GM12878 (cell line): ENCODE data around the gene HMGB4. TPM values are rescaled to one million over a fixed set of nuclear protein-coding genes. Genes with fewer than 3 reads are reported as not detected.

Experiments used
- ATAC-seq: fragments of 200-7000 bp; cut with Tn5 transposase; 3 replicates; pipeline ENCODE4 v1.9.1; 2020; ENCODE audit warnings: mild to moderate bottlenecking, moderate library complexity
- BruUV-seq: library from RNA; stranded (reverse); fragments of 400-500 nt; replicated peaks from 2 replicates; lab custom pipeline; 2021; lab: Mats Ljungman, UMichigan
- CTCF ChIA-PET: fragments of 300-600 bp; sonication (Branson Sonifier 250); formaldehyde crosslinking; extraction: SDS; loops from one replicate; lab custom pipeline; 2021; ENCODE audit warnings: inconsistent platforms; lab: Yijun Ruan, JAX
- POLR2A ChIA-PET: fragments of 350-600 bp; formaldehyde crosslinking; extraction: SDS; loops from one replicate; lab custom pipeline; 2021; ENCODE audit warnings: inconsistent platforms; lab: Charles Lee
- RAD21 ChIA-PET: fragments of 300-600 bp; sonication (Branson Sonifier 250); formaldehyde crosslinking; loops from one replicate; lab custom pipeline; 2023; ENCODE audit warnings: antibody characterized with exemption; ENCODE audit not compliant: unreplicated experiment; lab: Charles Lee
- SMC1A ChIA-PET: fragments of 300-600 bp; sonication (Branson Sonifier 250); formaldehyde crosslinking; loops from one replicate; lab custom pipeline; 2023; ENCODE audit not compliant: unreplicated experiment, uncharacterized antibody; lab: Charles Lee
- DNase-seq: peaks from one replicate; pipeline ENCODE4 v3.0.0-alpha.2; 2011; ENCODE audit warnings: low read depth, low spot score
- FAIRE-seq: peaks from 3 replicates; lab custom pipeline; 2011; peaks lifted over from hg19 to GRCh38; lab: Jason Lieb, UNC
- H2AFZ ChIP-seq: 2 replicates; pipeline ENCODE4 v1.6.0; 2011; ENCODE audit warnings: low read depth, low read length, control low read depth; ENCODE audit not compliant: control insufficient read depth
- H3K27ac ChIP-seq: 2 replicates; pipeline ENCODE4 v1.5.1; 2011; ENCODE audit warnings: control low read depth; ENCODE audit not compliant: control insufficient read depth, insufficient read depth
- H3K27me3 ChIP-seq, 2 experiments: replicated peaks in 1 of 2; 2 replicates each; pipeline versions ENCODE4 v1.6.0 to v1.6.1; 2011; ENCODE audit warnings: low read length in 1 of 2; ENCODE audit not compliant: control insufficient read depth in 2 of 2, insufficient read depth in 2 of 2
- H3K36me3 ChIP-seq, 2 experiments: 2 replicates each; pipeline ENCODE4 v1.5.1; 2011; ENCODE audit warnings: low read length in 1 of 2; ENCODE audit not compliant: control insufficient read depth in 2 of 2, insufficient read depth in 2 of 2
- H3K4me1 ChIP-seq: 2 replicates; pipeline ENCODE4 v1.6.1; 2011; ENCODE audit warnings: mild to moderate bottlenecking, low read length, moderate library complexity, mixed read lengths; ENCODE audit not compliant: control insufficient read depth, insufficient read depth
- H3K4me2 ChIP-seq: 2 replicates; pipeline ENCODE4 v1.6.0; 2011; ENCODE audit warnings: control low read depth; ENCODE audit not compliant: control insufficient read depth, insufficient read depth
- H3K4me3 ChIP-seq: fragments of 200-600 bp; sonication (generic); 2 replicates; pipeline ENCODE4 v1.5.1; 2016
- H3K79me2 ChIP-seq: 2 replicates; pipeline ENCODE4 v1.6.0; 2011; ENCODE audit warnings: low read length; ENCODE audit not compliant: control insufficient read depth, insufficient read depth
- H3K9ac ChIP-seq: 2 replicates; pipeline ENCODE4 v1.8.0; 2011; ENCODE audit warnings: low read length, control low read depth, mixed read lengths; ENCODE audit not compliant: control insufficient read depth, insufficient read depth
- H3K9me3 ChIP-seq: replicated peaks from 3 replicates; pipeline ENCODE4 v1.5.1; 2011; ENCODE audit warnings: mild to moderate bottlenecking, low read length; ENCODE audit not compliant: control insufficient read depth, insufficient read depth
- H4K20me1 ChIP-seq: 2 replicates; pipeline ENCODE4 v1.6.0; 2011; ENCODE audit not compliant: control insufficient read depth, insufficient read depth
- ATF7 ChIP-seq: fragments of 450-650 bp; IDR thresholded peaks from 2 replicates; pipeline ENCODE4 v1.6.1; 2016; ENCODE audit warnings: low read depth, mild to moderate bottlenecking
- BCL11A ChIP-seq: IDR thresholded peaks from 2 replicates; pipeline ENCODE4 v1.6.1; 2011; ENCODE audit warnings: low read depth, low read length
- CHD1 ChIP-seq: IDR thresholded peaks from 2 replicates; pipeline ENCODE4 v1.6.1; 2012; ENCODE audit warnings: low read depth, low read length, improper control_type of control experiment
- EZH2 ChIP-seq: IDR thresholded peaks from 2 replicates; pipeline ENCODE4 v1.6.1; 2012; ENCODE audit warnings: low read depth, mild to moderate bottlenecking, control low read depth, inconsistent platforms, low read length, borderline replicate concordance; ENCODE audit not compliant: control insufficient read depth
- FOXK2 ChIP-seq: fragments of 450-650 bp; IDR thresholded peaks from 2 replicates; pipeline ENCODE4 v1.6.1; 2017; ENCODE audit warnings: mild to moderate bottlenecking, moderate library complexity
- HDGF ChIP-seq: fragments of 450-650 bp; IDR thresholded peaks from 2 replicates; pipeline ENCODE4 v1.6.1; 2016; ENCODE audit warnings: antibody characterized with exemption
- NR2F1 ChIP-seq: fragments of 450-650 bp; conservative IDR thresholded peaks from 2 replicates; pipeline ENCODE4 v1.6.1; 2017; ENCODE audit warnings: mild to moderate bottlenecking
- RUNX3 ChIP-seq: IDR thresholded peaks from 2 replicates; pipeline ENCODE4 v1.6.1; 2012; ENCODE audit warnings: low read length, inconsistent platforms
- SUPT20H ChIP-seq: IDR thresholded peaks from 2 replicates; pipeline ENCODE4 v1.6.1; 2011; ENCODE audit warnings: low read depth, mild to moderate bottlenecking, low read length, moderate library complexity, borderline replicate concordance; ENCODE audit not compliant: control insufficient read depth
- TCF12 ChIP-seq: IDR thresholded peaks from 2 replicates; pipeline ENCODE4 v1.6.1; 2011; ENCODE audit warnings: low read depth, mild to moderate bottlenecking, low read length
- WRNIP1 ChIP-seq: IDR thresholded peaks from 2 replicates; pipeline ENCODE4 v1.6.1; 2011; ENCODE audit warnings: low read depth, low read length, improper control_type of control experiment, borderline replicate concordance
- ZNF24 ChIP-seq: fragments of 450-650 bp; IDR thresholded peaks from 2 replicates; pipeline ENCODE4 v1.6.1; 2017; ENCODE audit warnings: antibody characterized with exemption, mild to moderate bottlenecking
- ZSCAN29 ChIP-seq: fragments of 450-650 bp; IDR thresholded peaks from 2 replicates; pipeline ENCODE4 v1.6.1; 2017; ENCODE audit warnings: mild to moderate bottlenecking, moderate library complexity
- WGBS: methylation state at CpG from one replicate; pipeline ENCODE4 v1.1.6; 2016; ENCODE audit warnings: low lambda C conversion rate; ENCODE audit not compliant: insufficient replicate concordance, insufficient coverage; ENCODE audit errors: missing lambda C conversion rate; 5-methylcytosine and 5-hydroxymethylcytosine counted together
- in situ Hi-C: fragments of 300-500 bp; cut with MboI; formaldehyde crosslinking; loops from 9 replicates; pipeline ENCODE4 v1.14.3; 2018; ENCODE audit warnings: mixed read lengths
- intact Hi-C: fragments of 100-400 bp; cut with micrococcal nuclease; formaldehyde crosslinking; loops from one replicate; pipeline ENCODE4 v1.14.2; 2022; ENCODE audit not compliant: unreplicated experiment
- polyA plus RNA-seq, 11 experiments: library from polyadenylated mRNA; depleted of rRNA in 4 of 11; unstranded in 6 of 11; stranded (reverse) in 5 of 11; fragments of >200 nt; fragmentation: Nextera tagmentation in 4 of 11; fragmentation: Illumina TruSeq in 1 of 11; extraction: Ambion mirVana in 4 of 11; extraction: Trizol in 1 of 11; gene quantifications; 1 replicate in 1 of 11; 2 replicates in 10 of 11; pipeline versions ENCODE4 v1.2.1 to v1.2.3, GENCODE V29; 2011 to 2016; ENCODE audit warnings: inconsistent platforms in 2 of 11, missing spikeins in 2 of 11, low read depth in 1 of 11
- total RNA-seq, 4 experiments: library from RNA; depleted of rRNA in 3 of 4; stranded (reverse); fragments of >200 nt in 3 of 4; fragmentation: Illumina TruSeq in 1 of 4; extraction: Trizol in 1 of 4; gene quantifications; 2 replicates each; pipeline versions ENCODE4 v1.2.1 to v1.2.3, GENCODE V29; 2013 to 2021
- TF ChIP-seq, protein P1 (sequence below): fragments of 450-650 bp; IDR thresholded peaks from 2 replicates; pipeline ENCODE4 v1.6.1; 2017; ENCODE audit warnings: mild to moderate bottlenecking, moderate library complexity
- TF ChIP-seq, protein P2 (sequence below): IDR thresholded peaks from 2 replicates; pipeline ENCODE4 v1.6.1; 2011; ENCODE audit warnings: low read depth, low read length, improper control_type of control experiment, borderline replicate concordance

Gene HMGB4
- total and polyA plus RNA-seq, 10 of the 15 experiments (the other 5 are each of a cell fraction or from before 2014, with no cell fraction given): not detected

- Histone ChIP-seq H3K36me3 (no peaks in the 10 kb centered on the region), H4K20me1 (no peaks in the 10 kb centered on the region), H3K4me3 (no peak overlapping the region), H3K27ac (no peak overlapping the region), H3K4me1 (no peaks in the 10 kb centered on the region), H3K79me2 (no peaks in the 10 kb centered on the region), H2AFZ (no peak overlapping the region), H3K4me2 (no peak overlapping the region), H3K9ac (no peak overlapping the region), H3K9me3 (no peaks in the 10 kb centered on the region), H3K27me3 (no peaks in the 10 kb centered on the region)
- DNase-seq: no peak
- 74% methylated on average over 2 of the region's 2 CpGs for WGBS
- no peak for TF ChIP-seq CHD1
- TF ChIP-seq RUNX3: no peak
- no peak for TF ChIP-seq BCL11A
- TF ChIP-seq TCF12: no peak
- no peak for TF ChIP-seq EZH2
- no peak for TF ChIP-seq SUPT20H
- TF ChIP-seq NR2F1: no peak
- no peak for TF ChIP-seq WRNIP1
- TF ChIP-seq, protein P1, sequence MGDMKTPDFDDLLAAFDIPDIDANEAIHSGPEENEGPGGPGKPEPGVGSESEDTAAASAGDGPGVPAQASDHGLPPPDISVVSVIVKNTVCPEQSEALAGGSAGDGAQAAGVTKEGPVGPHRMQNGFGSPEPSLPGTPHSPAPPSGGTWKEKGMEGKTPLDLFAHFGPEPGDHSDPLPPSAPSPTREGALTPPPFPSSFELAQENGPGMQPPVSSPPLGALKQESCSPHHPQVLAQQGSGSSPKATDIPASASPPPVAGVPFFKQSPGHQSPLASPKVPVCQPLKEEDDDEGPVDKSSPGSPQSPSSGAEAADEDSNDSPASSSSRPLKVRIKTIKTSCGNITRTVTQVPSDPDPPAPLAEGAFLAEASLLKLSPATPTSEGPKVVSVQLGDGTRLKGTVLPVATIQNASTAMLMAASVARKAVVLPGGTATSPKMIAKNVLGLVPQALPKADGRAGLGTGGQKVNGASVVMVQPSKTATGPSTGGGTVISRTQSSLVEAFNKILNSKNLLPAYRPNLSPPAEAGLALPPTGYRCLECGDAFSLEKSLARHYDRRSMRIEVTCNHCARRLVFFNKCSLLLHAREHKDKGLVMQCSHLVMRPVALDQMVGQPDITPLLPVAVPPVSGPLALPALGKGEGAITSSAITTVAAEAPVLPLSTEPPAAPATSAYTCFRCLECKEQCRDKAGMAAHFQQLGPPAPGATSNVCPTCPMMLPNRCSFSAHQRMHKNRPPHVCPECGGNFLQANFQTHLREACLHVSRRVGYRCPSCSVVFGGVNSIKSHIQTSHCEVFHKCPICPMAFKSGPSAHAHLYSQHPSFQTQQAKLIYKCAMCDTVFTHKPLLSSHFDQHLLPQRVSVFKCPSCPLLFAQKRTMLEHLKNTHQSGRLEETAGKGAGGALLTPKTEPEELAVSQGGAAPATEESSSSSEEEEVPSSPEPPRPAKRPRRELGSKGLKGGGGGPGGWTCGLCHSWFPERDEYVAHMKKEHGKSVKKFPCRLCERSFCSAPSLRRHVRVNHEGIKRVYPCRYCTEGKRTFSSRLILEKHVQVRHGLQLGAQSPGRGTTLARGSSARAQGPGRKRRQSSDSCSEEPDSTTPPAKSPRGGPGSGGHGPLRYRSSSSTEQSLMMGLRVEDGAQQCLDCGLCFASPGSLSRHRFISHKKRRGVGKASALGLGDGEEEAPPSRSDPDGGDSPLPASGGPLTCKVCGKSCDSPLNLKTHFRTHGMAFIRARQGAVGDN: no peak
- no peak for TF ChIP-seq ZNF24
- no peak for TF ChIP-seq FOXK2
- TF ChIP-seq ZSCAN29: no peak
- TF ChIP-seq, protein P2, sequence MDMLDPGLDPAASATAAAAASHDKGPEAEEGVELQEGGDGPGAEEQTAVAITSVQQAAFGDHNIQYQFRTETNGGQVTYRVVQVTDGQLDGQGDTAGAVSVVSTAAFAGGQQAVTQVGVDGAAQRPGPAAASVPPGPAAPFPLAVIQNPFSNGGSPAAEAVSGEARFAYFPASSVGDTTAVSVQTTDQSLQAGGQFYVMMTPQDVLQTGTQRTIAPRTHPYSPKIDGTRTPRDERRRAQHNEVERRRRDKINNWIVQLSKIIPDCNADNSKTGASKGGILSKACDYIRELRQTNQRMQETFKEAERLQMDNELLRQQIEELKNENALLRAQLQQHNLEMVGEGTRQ: no peak
- TF ChIP-seq HDGF: no peak
- no peak for TF ChIP-seq ATF7
- intact Hi-C loops (no loop called here), in situ Hi-C loops (no loop called here)
- RAD21 ChIA-PET: no interaction called here
- ATAC-seq: no peak
- CTCF ChIA-PET: no interaction called here
- BruUV-seq: no TSS peak
- no peak for FAIRE-seq
- SMC1A ChIA-PET: no interaction called here
- POLR2A ChIA-PET: no interaction called here
Observed at GRCh38 chr1:33860671-33861070, 3.2 kb upstream of the HMGB4 start.
